MCF 10A (cell line): ENCODE measurements around the gene CTNNA2. TPM values are rescaled to one million over a fixed set of nuclear protein-coding genes. Genes with fewer than 3 reads are reported as not detected.

Source experiments
- BruUV-seq: library from RNA; stranded (reverse); fragments of 400-500 nt; replicated peaks from 2 replicates; lab custom pipeline; 2021; lab: Mats Ljungman, UMichigan
- CTCF ChIA-PET: fragments of 300-600 bp; sonication (Branson Sonifier 250); formaldehyde crosslinking; extraction: SDS; loops from one replicate; lab custom pipeline; 2021; ENCODE audit warnings: antibody characterized with exemption, inconsistent platforms; lab: Yijun Ruan, JAX
- POLR2A ChIA-PET: fragments of 300-600, 350-650 bp; sonication (Branson Sonifier 250); formaldehyde crosslinking; extraction: SDS; loops from one replicate; lab custom pipeline; 2020; ENCODE audit warnings: antibody characterized with exemption, inconsistent platforms; lab: Yijun Ruan, JAX
- DNase-seq: peaks from one replicate; pipeline ENCODE4 v3.0.0-alpha.2; 2018; ENCODE audit not compliant: unreplicated experiment
- H3K27ac Mint-ChIP-seq: one replicate; pipeline ENCODE4 v1.8.0; 2022; ENCODE audit warnings: mild to moderate bottlenecking, low read depth, mixed read lengths; ENCODE audit not compliant: unreplicated experiment
- H3K27me3 Mint-ChIP-seq: one replicate; pipeline ENCODE4 v1.8.0; 2022; ENCODE audit warnings: mixed read lengths; ENCODE audit not compliant: insufficient read depth, unreplicated experiment
- H3K36me3 Mint-ChIP-seq: one replicate; pipeline ENCODE4 v1.8.0; 2022; ENCODE audit warnings: mild to moderate bottlenecking, moderate library complexity, mixed read lengths; ENCODE audit not compliant: insufficient read depth, unreplicated experiment
- H3K4me1 Mint-ChIP-seq: one replicate; pipeline ENCODE4 v1.8.0; 2022; ENCODE audit warnings: mixed read lengths; ENCODE audit not compliant: insufficient read depth, unreplicated experiment
- H3K4me3 Mint-ChIP-seq: one replicate; pipeline ENCODE4 v1.8.0; 2022; ENCODE audit warnings: mild to moderate bottlenecking, moderate library complexity, mixed read lengths; ENCODE audit not compliant: unreplicated experiment
- H3K9me3 Mint-ChIP-seq: one replicate; pipeline ENCODE4 v1.8.0; 2022; ENCODE audit warnings: mixed read lengths; ENCODE audit not compliant: unreplicated experiment
- CTCF ChIP-seq: fragments of 200-600 bp; IDR thresholded peaks from one replicate; pipeline ENCODE4 v1.8.0; 2022; ENCODE audit warnings: antibody characterized with exemption, mild to moderate bottlenecking; ENCODE audit not compliant: unreplicated experiment
- intact Hi-C: fragments of 100-400 bp; cut with micrococcal nuclease; formaldehyde crosslinking; loops from 2 replicates; pipeline ENCODE4 v1.14.1; 2022
- total RNA-seq: library from RNA; stranded (reverse); gene quantifications from 2 replicates; pipeline ENCODE4 v1.2.3, GENCODE V29; 2022

CTNNA2 gene
- total RNA-seq, 1 experiment from 2014 or later: not detected

- BruUV-seq: no TSS peak
- Mint-ChIP-seq H3K27me3 (no peaks in the 10 kb centered on the region), H3K36me3 (no peaks in the 10 kb centered on the region), H3K4me3 (no peak overlapping the region), H3K27ac (no peak overlapping the region), H3K9me3 (peaks cover 8% of the 10 kb centered on the region), H3K4me1 (no peaks in the 10 kb centered on the region)
- TF ChIP-seq CTCF: no peak
- ChIA-PET CTCF (interaction anchor here (0.6 kb wide), 1 partner anchor 109 kb away, joined by 3 read pairs; no protein-coding TSS in a partner anchor), POLR2A (no interaction called here)
- no peak for DNase-seq
- intact Hi-C loops: no loop called here
These were observed 126.1 kb downstream of the CTNNA2 start for GRCh38 chr2:79638954-79639353.

GRCh38 chr2:79640001-79640400 is 127.2 kb downstream of the CTNNA2 start:
- no peaks in the 10 kb centered on the region for H3K27me3 Mint-ChIP-seq
- no peak overlapping the region for H3K27ac Mint-ChIP-seq
- H3K4me1 Mint-ChIP-seq: no peaks in the 10 kb centered on the region
- intact Hi-C loops: no loop called here
- no peak for DNase-seq
- no peak for TF ChIP-seq CTCF
- H3K36me3 Mint-ChIP-seq: no peaks in the 10 kb centered on the region
- no peak overlapping the region for H3K4me3 Mint-ChIP-seq
- peaks cover under 1% of the 10 kb centered on the region for H3K9me3 Mint-ChIP-seq
- CTCF ChIA-PET: interaction anchor here (1.2 kb wide), 1 partner anchor 10 kb away, joined by 3 read pairs; no protein-coding TSS in a partner anchor
- no TSS peak for BruUV-seq
- POLR2A ChIA-PET: no interaction called here

GRCh38 chr2:79649531-79649930 is 136.7 kb downstream of the CTNNA2 start:
- H3K4me1 Mint-ChIP-seq: no peaks in the 10 kb centered on the region
- no peak for TF ChIP-seq CTCF
- intact Hi-C loops: no loop called here
- BruUV-seq: no TSS peak
- peaks cover 9% of the 10 kb centered on the region for H3K9me3 Mint-ChIP-seq
- POLR2A ChIA-PET: no interaction called here
- no peaks in the 10 kb centered on the region for H3K36me3 Mint-ChIP-seq
- H3K4me3 Mint-ChIP-seq: no peak overlapping the region
- H3K27me3 Mint-ChIP-seq: no peaks in the 10 kb centered on the region
- DNase-seq: no peak
- H3K27ac Mint-ChIP-seq: no peak overlapping the region
- CTCF ChIA-PET: interaction anchor here (0.6 kb wide), 1 partner anchor 118 kb away, joined by 3 read pairs; no protein-coding TSS in a partner anchor

GRCh38 chr2:79660557-79660956 is 147.7 kb downstream of the CTNNA2 start:
- H3K4me3 Mint-ChIP-seq: no peak overlapping the region

More at GRCh38 chr2:79660557-79660956, 147.7 kb downstream of the CTNNA2 start:
- H3K36me3 Mint-ChIP-seq: no peaks in the 10 kb centered on the region
- no peak overlapping the region for H3K27ac Mint-ChIP-seq
- H3K9me3 Mint-ChIP-seq: no peaks in the 10 kb centered on the region
- no peak for DNase-seq
- POLR2A ChIA-PET: no interaction called here
- CTCF ChIA-PET: no interaction called here
- no TSS peak for BruUV-seq
- H3K4me1 Mint-ChIP-seq: peaks cover 6% of the 10 kb centered on the region
- intact Hi-C loops: loop anchor here (1.0 kb wide), 2 partner anchors 195 to 200 kb away; no protein-coding TSS in a partner anchor
- TF ChIP-seq CTCF: no peak
- no peaks in the 10 kb centered on the region for H3K27me3 Mint-ChIP-seq
